GM12891 (cell line): ENCODE results near the gene CSH2.

ENCODE experiments used
- PAX5 ChIP-seq: IDR thresholded peaks from 2 replicates; pipeline ENCODE4 v1.6.1; 2011; ENCODE audit warnings: low read length, moderate library complexity, mild to moderate bottlenecking; ENCODE audit not compliant: insufficient read depth, severe bottlenecking
- POLR2A ChIP-seq: IDR thresholded peaks from 2 replicates; pipeline ENCODE4 v1.6.1; 2011; ENCODE audit warnings: low read depth, low read length, control low read depth
- POLR2AphosphoS5 ChIP-seq: IDR thresholded peaks from 2 replicates; pipeline ENCODE4 v1.6.1; 2011; ENCODE audit warnings: low read depth, low read length, control low read depth
- POU2F2 ChIP-seq: IDR thresholded peaks from 2 replicates; pipeline ENCODE4 v1.6.1; 2011; ENCODE audit warnings: low read depth, mild to moderate bottlenecking, control low read depth, low read length, moderate library complexity

GRCh38 chr17:63919311-63919723 is 45.8 kb upstream of the CSH2 start:
- no peak for TF ChIP-seq POLR2A
- no peak for TF ChIP-seq POLR2AphosphoS5
- no peak for TF ChIP-seq PAX5
- no peak for TF ChIP-seq POU2F2
